HEK293T (cell line): ENCODE results near the gene RAB40B.

Experiments
- FOXA1 ChIP-seq: fragments of 450-650 bp; IDR thresholded peaks from 2 replicates; pipeline ENCODE4 v1.6.1; 2016; ENCODE audit warnings: mild to moderate bottlenecking
- SUZ12 ChIP-seq: fragments of 450-650 bp; IDR thresholded peaks from 2 replicates; pipeline ENCODE4 v1.6.1; 2016; ENCODE audit warnings: mild to moderate bottlenecking
- ZNF384 ChIP-seq: fragments of 450-650 bp; IDR thresholded peaks from 2 replicates; pipeline ENCODE4 v1.6.1; 2016

- TF ChIP-seq SUZ12 (no peak), FOXA1 (no peak), ZNF384 (no peak)
Observed at GRCh38 chr17:82670661-82671450, 27.6 kb downstream of the RAB40B start.
